SU-DHL-6 (cell line): Measurements from ENCODE around the gene CCNQ.

Source experiments
- H2AFZ ChIP-seq: fragments of 200-600 bp; sonication (generic); 2 replicates; pipeline ENCODE4 v1.6.1; 2014; ENCODE audit warnings: low read depth, mild to moderate bottlenecking, moderate library complexity, mixed read lengths, antibody characterized with exemption, low read length; ENCODE audit not compliant: severe bottlenecking
- H3F3A ChIP-seq: fragments of 200-600 bp; shearing (Covaris generic); 2 replicates; pipeline ENCODE4 v1.6.0; 2016; ENCODE audit warnings: antibody characterized with exemption, mild to moderate bottlenecking; ENCODE audit not compliant: insufficient read depth
- H3K27ac ChIP-seq: fragments of 200-600 bp; sonication (generic); 2 replicates; pipeline ENCODE4 v1.5.1; 2016; ENCODE audit warnings: low read depth, mild to moderate bottlenecking, low read length, moderate library complexity, mixed read lengths
- H3K27me3 ChIP-seq: fragments of 200-600 bp; sonication (generic), shearing (Covaris generic); 2 replicates; pipeline ENCODE4 v1.6.0; 2014; ENCODE audit warnings: mild to moderate bottlenecking, low read length
- H3K36me3 ChIP-seq: fragments of 200-600 bp; sonication (generic); 2 replicates; pipeline ENCODE4 v1.6.1; 2014; ENCODE audit warnings: mild to moderate bottlenecking, low read length, mixed read lengths
- H3K4me2 ChIP-seq: fragments of 300-600, 200-600 bp; shearing (Covaris generic), sonication (generic); 2 replicates; pipeline ENCODE4 v1.6.0; 2014; ENCODE audit warnings: low read length, low read depth, mild to moderate bottlenecking; ENCODE audit not compliant: poor library complexity, severe bottlenecking
- H3K4me3 ChIP-seq: fragments of 200-600 bp; sonication (generic); 2 replicates; pipeline ENCODE4 v1.5.1; 2014; ENCODE audit warnings: antibody characterized with exemption, low read length, mild to moderate bottlenecking, mixed read lengths; ENCODE audit not compliant: insufficient read depth, poor library complexity, severe bottlenecking
- H3K79me2 ChIP-seq: fragments of 200-600 bp; sonication (generic); 2 replicates; pipeline ENCODE4 v1.6.1; 2014; ENCODE audit warnings: mild to moderate bottlenecking, low read length, moderate library complexity; ENCODE audit not compliant: insufficient read depth
- H3K9ac ChIP-seq: fragments of 200-600 bp; sonication (generic); 2 replicates; pipeline ENCODE4 v1.7.0; 2014; ENCODE audit warnings: mild to moderate bottlenecking, low read length
- H3K9me2 ChIP-seq: fragments of 200-600 bp; sonication (generic); replicated peaks from 2 replicates; pipeline ENCODE4 v1.6.1; 2014; ENCODE audit warnings: low read length; ENCODE audit not compliant: insufficient read depth
- H3K9me3 ChIP-seq: fragments of 200-600 bp; sonication (generic); 2 replicates; pipeline ENCODE4 v1.6.1; 2014; ENCODE audit warnings: low read length, mixed read lengths; ENCODE audit not compliant: insufficient read depth
- H4K20me1 ChIP-seq: fragments of 200-600 bp; sonication (generic); 2 replicates; pipeline ENCODE4 v1.6.1; 2014; ENCODE audit warnings: low read depth, mild to moderate bottlenecking, antibody characterized with exemption, low read length, moderate library complexity, mixed read lengths
- EZH2phosphoT487 ChIP-seq: fragments of 200-600 bp; sonication (generic), shearing (Covaris generic); conservative IDR thresholded peaks from 2 replicates; pipeline ENCODE4 v1.6.1; 2018; ENCODE audit warnings: mild to moderate bottlenecking, antibody characterized with exemption, low read length, moderate library complexity, mixed read lengths
- TF ChIP-seq, protein P1 (sequence below): fragments of 200-600 bp; sonication (generic); IDR thresholded peaks from one replicate; pipeline ENCODE4 v1.5.1; 2017; ENCODE audit warnings: antibody characterized with exemption, mild to moderate bottlenecking, low read length, moderate library complexity; ENCODE audit not compliant: insufficient read depth, poor library complexity, severe bottlenecking

The CCNQ gene

DNA sequence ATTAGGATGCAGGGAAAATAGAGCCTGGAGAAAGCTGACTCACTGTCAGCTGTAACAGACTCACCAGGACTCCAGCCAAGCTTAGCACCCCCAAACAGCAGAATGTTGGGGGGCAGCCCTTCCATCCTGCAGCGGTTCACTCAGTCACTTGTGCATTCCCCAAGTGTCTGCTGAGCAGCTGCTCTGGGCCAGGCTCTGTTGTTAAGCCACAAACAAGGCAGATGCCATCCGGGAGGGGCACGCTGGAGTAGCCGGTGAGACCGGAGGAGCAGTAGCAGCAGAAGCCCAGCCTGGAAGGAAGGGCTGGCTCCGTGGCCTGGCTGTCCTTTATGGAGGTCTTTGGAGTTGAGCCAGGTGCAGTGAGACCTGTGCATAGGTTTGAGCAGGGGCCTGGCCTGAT, 22.0 kb downstream of the CCNQ start:
- no peak overlapping the region for H3K9ac ChIP-seq
- no peaks in the 10 kb centered on the region for H3K36me3 ChIP-seq
- H3F3A ChIP-seq, result no peaks in the 10 kb centered on the region
- H3K4me3 ChIP-seq, result no peak overlapping the region
- no peaks in the 10 kb centered on the region for H3K79me2 ChIP-seq
- H3K27ac ChIP-seq, result no peak overlapping the region
- H3K4me2 ChIP-seq, result no peak overlapping the region
- no peaks in the 10 kb centered on the region for H3K9me3 ChIP-seq
- TF ChIP-seq, protein P1, sequence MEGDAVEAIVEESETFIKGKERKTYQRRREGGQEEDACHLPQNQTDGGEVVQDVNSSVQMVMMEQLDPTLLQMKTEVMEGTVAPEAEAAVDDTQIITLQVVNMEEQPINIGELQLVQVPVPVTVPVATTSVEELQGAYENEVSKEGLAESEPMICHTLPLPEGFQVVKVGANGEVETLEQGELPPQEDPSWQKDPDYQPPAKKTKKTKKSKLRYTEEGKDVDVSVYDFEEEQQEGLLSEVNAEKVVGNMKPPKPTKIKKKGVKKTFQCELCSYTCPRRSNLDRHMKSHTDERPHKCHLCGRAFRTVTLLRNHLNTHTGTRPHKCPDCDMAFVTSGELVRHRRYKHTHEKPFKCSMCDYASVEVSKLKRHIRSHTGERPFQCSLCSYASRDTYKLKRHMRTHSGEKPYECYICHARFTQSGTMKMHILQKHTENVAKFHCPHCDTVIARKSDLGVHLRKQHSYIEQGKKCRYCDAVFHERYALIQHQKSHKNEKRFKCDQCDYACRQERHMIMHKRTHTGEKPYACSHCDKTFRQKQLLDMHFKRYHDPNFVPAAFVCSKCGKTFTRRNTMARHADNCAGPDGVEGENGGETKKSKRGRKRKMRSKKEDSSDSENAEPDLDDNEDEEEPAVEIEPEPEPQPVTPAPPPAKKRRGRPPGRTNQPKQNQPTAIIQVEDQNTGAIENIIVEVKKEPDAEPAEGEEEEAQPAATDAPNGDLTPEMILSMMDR, result no peak
- no peak for TF ChIP-seq EZH2phosphoT487
- no peak overlapping the region for H2AFZ ChIP-seq
- no peaks in the 10 kb centered on the region for H3K9me2 ChIP-seq
- no peaks in the 10 kb centered on the region for H4K20me1 ChIP-seq
- H3K27me3 ChIP-seq, result no peaks in the 10 kb centered on the region

DNA sequence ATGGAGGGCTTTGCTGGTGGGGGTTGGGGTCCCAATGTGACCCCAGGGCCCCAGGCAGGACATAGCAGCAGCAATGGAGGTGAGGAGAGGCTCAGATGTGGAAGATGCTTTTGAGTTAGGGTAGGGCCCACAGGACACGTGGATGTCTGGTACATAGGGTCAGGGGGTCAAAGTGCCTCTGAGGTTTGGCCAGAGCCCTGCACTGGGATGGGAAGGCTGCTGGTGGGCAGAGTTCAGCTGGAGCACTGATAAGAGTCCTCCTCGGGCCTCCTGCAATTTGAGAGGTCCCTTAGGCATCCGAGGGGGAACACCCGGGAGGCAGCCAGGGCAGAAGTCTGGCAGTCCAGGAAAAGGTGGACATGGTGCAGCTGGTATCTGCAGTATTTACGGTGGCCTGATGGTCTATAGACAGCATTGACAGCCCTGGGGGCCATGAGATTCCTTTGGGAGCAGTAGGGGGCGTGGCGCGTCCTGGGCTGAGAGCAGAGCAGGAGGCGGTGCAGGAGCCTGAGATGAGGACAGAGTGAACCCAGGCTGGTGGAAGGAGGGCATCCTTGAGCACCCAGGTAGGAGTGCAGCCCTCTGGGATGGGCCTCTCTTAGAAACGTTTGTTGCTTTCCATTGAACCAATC, 22.6 kb downstream of the CCNQ start:
- no peaks in the 10 kb centered on the region for H3K27me3 ChIP-seq
- no peaks in the 10 kb centered on the region for H3K36me3 ChIP-seq
- no peaks in the 10 kb centered on the region for H4K20me1 ChIP-seq
- no peak overlapping the region for H3K9ac ChIP-seq
- no peak overlapping the region for H2AFZ ChIP-seq
- no peak overlapping the region for H3K4me3 ChIP-seq
- no peak overlapping the region for H3K27ac ChIP-seq
- H3K9me2 ChIP-seq, result no peaks in the 10 kb centered on the region
- H3K9me3 ChIP-seq, result no peaks in the 10 kb centered on the region
- TF ChIP-seq EZH2phosphoT487, result no peak
- TF ChIP-seq, protein P1, result no peak
- H3K4me2 ChIP-seq, result no peak overlapping the region
- H3K79me2 ChIP-seq, result no peaks in the 10 kb centered on the region
- no peaks in the 10 kb centered on the region for H3F3A ChIP-seq

DNA sequence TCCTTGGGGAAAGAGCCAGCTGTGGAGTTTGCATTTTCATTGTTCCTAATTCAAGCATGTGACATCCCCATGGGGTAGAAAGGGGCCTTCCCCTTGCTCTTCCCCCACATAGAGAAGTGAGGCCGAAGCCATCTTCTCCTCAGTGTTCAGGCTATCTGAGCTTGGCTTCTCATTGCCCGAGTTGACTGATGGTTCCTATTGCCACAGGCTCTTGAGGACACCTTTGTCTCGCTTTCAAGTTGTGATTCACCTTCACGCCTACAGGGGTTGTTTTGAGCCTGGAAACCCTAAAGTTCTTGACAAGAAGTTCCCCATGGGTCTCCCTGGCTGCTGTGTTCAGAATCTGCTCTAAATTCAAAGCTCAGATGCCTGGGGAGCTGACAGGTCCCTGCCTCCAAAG, 25.0 kb downstream of the CCNQ start:
- H2AFZ ChIP-seq, result no peak overlapping the region
- H3K27me3 ChIP-seq, result no peaks in the 10 kb centered on the region
- no peak overlapping the region for H3K4me2 ChIP-seq
- TF ChIP-seq EZH2phosphoT487, result no peak
- TF ChIP-seq, protein P1, result no peak
- H3F3A ChIP-seq, result no peaks in the 10 kb centered on the region
- H4K20me1 ChIP-seq, result no peaks in the 10 kb centered on the region
- H3K4me3 ChIP-seq, result no peak overlapping the region
- H3K9me3 ChIP-seq, result no peaks in the 10 kb centered on the region
- no peaks in the 10 kb centered on the region for H3K79me2 ChIP-seq
- no peak overlapping the region for H3K27ac ChIP-seq
- H3K9me2 ChIP-seq, result no peaks in the 10 kb centered on the region
- H3K9ac ChIP-seq, result no peak overlapping the region
- no peaks in the 10 kb centered on the region for H3K36me3 ChIP-seq
